ENCODE results near the gene SHPK.

The SHPK gene

DNA sequence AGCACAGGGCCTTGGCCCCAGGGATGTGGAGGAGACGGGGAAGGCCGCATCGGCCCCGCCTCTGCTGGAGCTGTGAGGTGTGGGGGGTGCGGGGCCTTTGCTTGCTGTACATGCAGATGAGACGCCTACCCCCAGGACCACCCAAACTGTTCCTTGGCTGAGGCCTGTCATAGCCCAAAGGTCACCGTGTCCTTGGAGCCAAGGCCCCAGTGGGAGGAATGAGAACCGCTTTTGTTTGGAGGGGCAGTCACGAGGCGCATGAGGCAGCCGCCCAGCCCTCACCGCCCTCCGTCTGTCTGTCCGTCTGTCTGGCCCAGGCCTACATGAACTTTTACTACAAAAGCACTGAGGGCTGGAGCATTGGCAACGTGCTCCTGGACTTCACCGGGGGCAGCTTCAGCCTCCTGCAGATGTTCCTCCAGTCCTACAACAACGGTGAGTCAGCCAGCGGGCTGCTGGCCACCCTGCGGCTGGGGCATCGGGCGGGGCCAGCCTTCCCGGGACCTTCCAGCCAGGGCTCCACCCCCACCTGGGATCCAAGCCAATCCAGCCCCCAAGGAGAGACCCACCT lies 23.6 kb upstream of the SHPK start:
- ATAC-seq, result peak; percentile 78
- TF ChIP-seq ZFP30 (CRISPR knock-in tag; IDR thresholded peaks at IDR 0.05), result no peak
- TF ChIP-seq ZFP3 (CRISPR knock-in tag; IDR thresholded peaks at IDR 0.05), result no peak
- no peak for TF ChIP-seq ZNF565 (CRISPR knock-in tag; conservative IDR thresholded peaks at IDR 0.05; ENCODE audit: low read depth)
- TF ChIP-seq, protein P1, sequence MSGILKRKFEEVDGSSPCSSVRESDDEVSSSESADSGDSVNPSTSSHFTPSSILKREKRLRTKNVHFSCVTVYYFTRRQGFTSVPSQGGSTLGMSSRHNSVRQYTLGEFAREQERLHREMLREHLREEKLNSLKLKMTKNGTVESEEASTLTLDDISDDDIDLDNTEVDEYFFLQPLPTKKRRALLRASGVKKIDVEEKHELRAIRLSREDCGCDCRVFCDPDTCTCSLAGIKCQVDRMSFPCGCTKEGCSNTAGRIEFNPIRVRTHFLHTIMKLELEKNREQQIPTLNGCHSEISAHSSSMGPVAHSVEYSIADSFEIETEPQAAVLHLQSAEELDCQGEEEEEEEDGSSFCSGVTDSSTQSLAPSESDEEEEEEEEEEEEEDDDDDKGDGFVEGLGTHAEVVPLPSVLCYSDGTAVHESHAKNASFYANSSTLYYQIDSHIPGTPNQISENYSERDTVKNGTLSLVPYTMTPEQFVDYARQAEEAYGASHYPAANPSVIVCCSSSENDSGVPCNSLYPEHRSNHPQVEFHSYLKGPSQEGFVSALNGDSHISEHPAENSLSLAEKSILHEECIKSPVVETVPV (CRISPR knock-in tag; IDR thresholded peaks at IDR 0.05), result no peak
- TF ChIP-seq ISL1 (CRISPR knock-in tag; IDR thresholded peaks at IDR 0.05), result no peak
- TF ChIP-seq SNAI2 (CRISPR knock-in tag; IDR thresholded peaks at IDR 0.05), result no peak
- no peak for TF ChIP-seq PPARA (CRISPR knock-in tag; IDR thresholded peaks at IDR 0.05; ENCODE audit: borderline replicate concordance)
- no peak for TF ChIP-seq ZC3H10 (CRISPR knock-in tag; IDR thresholded peaks at IDR 0.05)
- TF ChIP-seq OSR1 (CRISPR knock-in tag; IDR thresholded peaks at IDR 0.05), result no peak
- TF ChIP-seq, protein P2, sequence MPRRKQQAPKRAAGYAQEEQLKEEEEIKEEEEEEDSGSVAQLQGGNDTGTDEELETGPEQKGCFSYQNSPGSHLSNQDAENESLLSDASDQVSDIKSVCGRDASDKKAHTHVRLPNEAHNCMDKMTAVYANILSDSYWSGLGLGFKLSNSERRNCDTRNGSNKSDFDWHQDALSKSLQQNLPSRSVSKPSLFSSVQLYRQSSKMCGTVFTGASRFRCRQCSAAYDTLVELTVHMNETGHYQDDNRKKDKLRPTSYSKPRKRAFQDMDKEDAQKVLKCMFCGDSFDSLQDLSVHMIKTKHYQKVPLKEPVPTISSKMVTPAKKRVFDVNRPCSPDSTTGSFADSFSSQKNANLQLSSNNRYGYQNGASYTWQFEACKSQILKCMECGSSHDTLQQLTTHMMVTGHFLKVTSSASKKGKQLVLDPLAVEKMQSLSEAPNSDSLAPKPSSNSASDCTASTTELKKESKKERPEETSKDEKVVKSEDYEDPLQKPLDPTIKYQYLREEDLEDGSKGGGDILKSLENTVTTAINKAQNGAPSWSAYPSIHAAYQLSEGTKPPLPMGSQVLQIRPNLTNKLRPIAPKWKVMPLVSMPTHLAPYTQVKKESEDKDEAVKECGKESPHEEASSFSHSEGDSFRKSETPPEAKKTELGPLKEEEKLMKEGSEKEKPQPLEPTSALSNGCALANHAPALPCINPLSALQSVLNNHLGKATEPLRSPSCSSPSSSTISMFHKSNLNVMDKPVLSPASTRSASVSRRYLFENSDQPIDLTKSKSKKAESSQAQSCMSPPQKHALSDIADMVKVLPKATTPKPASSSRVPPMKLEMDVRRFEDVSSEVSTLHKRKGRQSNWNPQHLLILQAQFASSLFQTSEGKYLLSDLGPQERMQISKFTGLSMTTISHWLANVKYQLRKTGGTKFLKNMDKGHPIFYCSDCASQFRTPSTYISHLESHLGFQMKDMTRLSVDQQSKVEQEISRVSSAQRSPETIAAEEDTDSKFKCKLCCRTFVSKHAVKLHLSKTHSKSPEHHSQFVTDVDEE (CRISPR knock-in tag; IDR thresholded peaks at IDR 0.05), result no peak
- no peak for TF ChIP-seq TOX (CRISPR knock-in tag; IDR thresholded peaks at IDR 0.05; ENCODE audit: borderline replicate concordance)

DNA sequence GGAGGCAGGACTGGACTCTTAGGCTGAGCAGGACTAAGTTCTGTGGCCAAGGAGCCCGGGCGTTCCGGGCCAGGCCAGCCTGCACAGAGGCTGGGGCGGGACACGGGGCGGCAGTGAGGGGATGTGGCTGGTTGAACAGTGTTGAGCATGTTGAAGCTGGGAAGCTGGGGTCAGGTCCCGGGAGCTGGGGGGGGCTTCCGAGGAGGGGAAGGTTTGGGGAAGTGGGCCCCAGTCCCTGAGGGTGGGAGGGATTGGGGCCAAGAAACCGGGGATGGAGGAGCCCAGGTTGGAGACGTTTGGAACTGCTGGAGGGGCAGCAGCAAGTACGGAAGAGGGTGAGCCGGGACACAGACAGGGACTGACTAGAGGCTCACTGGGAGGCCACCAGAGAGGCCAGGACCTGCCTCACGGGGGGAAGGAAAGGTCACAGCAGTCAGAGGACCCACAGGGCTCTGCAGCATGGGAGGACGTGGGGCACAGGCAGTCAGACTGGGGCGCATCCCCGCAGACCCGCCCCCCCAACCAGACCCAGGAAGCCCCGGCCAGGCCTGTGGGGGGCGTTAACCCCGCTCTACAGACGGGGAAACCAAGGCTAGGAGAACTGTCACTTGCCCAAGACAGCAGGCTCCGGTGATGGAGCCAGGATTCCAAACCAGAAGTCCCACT lies 22.9 kb upstream of the SHPK start:
- peak; percentile 1; the same call in 1 of the 3 replicates for ATAC-seq

More for the DNA sequence above, 22.9 kb upstream of the SHPK start:
- TF ChIP-seq ZFP3 (CRISPR knock-in tag; IDR thresholded peaks at IDR 0.05) (no peak), GLIS3 (CRISPR knock-in tag; IDR thresholded peaks at IDR 0.05) (no peak), ESRRG (CRISPR knock-in tag; IDR thresholded peaks at IDR 0.05) (no peak), OSR1 (CRISPR knock-in tag; IDR thresholded peaks at IDR 0.05) (no peak), ZC3H10 (CRISPR knock-in tag; IDR thresholded peaks at IDR 0.05) (no peak), RARB (CRISPR knock-in tag; IDR thresholded peaks at IDR 0.05) (no peak), ZFP30 (CRISPR knock-in tag; IDR thresholded peaks at IDR 0.05) (no peak), BACH2 (CRISPR knock-in tag; IDR thresholded peaks at IDR 0.05; ENCODE audit: borderline replicate concordance) (no peak), ARNTL (CRISPR knock-in tag; IDR thresholded peaks at IDR 0.05; ENCODE audit: borderline replicate concordance, low read depth) (no peak), CSDC2 (CRISPR knock-in tag; IDR thresholded peaks at IDR 0.05) (no peak), TOX (CRISPR knock-in tag; IDR thresholded peaks at IDR 0.05; ENCODE audit: borderline replicate concordance) (no peak), PPARA (CRISPR knock-in tag; IDR thresholded peaks at IDR 0.05; ENCODE audit: borderline replicate concordance) (no peak), ZNF8 (CRISPR knock-in tag; IDR thresholded peaks at IDR 0.05) (no peak), ISL1 (CRISPR knock-in tag; IDR thresholded peaks at IDR 0.05) (no peak), ZNF70 (CRISPR knock-in tag; IDR thresholded peaks at IDR 0.05) (no peak), TCF4 (CRISPR knock-in tag; IDR thresholded peaks at IDR 0.05; ENCODE audit: borderline replicate concordance) (no peak)
- TF ChIP-seq, protein P3, sequence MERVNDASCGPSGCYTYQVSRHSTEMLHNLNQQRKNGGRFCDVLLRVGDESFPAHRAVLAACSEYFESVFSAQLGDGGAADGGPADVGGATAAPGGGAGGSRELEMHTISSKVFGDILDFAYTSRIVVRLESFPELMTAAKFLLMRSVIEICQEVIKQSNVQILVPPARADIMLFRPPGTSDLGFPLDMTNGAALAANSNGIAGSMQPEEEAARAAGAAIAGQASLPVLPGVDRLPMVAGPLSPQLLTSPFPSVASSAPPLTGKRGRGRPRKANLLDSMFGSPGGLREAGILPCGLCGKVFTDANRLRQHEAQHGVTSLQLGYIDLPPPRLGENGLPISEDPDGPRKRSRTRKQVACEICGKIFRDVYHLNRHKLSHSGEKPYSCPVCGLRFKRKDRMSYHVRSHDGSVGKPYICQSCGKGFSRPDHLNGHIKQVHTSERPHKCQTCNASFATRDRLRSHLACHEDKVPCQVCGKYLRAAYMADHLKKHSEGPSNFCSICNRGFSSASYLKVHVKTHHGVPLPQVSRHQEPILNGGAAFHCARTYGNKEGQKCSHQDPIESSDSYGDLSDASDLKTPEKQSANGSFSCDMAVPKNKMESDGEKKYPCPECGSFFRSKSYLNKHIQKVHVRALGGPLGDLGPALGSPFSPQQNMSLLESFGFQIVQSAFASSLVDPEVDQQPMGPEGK (CRISPR knock-in tag; IDR thresholded peaks at IDR 0.05; ENCODE audit: borderline replicate concordance), result no peak
- TF ChIP-seq, protein P1 (CRISPR knock-in tag; IDR thresholded peaks at IDR 0.05), result no peak
- TF ChIP-seq, protein P4, sequence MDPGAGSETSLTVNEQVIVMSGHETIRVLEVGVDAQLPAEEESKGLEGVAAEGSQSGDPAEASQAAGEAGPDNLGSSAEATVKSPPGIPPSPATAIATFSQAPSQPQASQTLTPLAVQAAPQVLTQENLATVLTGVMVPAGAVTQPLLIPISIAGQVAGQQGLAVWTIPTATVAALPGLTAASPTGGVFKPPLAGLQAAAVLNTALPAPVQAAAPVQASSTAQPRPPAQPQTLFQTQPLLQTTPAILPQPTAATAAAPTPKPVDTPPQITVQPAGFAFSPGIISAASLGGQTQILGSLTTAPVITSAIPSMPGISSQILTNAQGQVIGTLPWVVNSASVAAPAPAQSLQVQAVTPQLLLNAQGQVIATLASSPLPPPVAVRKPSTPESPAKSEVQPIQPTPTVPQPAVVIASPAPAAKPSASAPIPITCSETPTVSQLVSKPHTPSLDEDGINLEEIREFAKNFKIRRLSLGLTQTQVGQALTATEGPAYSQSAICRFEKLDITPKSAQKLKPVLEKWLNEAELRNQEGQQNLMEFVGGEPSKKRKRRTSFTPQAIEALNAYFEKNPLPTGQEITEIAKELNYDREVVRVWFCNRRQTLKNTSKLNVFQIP (CRISPR knock-in tag; IDR thresholded peaks at IDR 0.05; ENCODE audit: borderline replicate concordance, low read depth), result no peak

Measured in SK-N-SH treated with all-trans-retinoic acid at 6 μM for 48 hours (cell line).